ENCODE measurements around the gene TF.
"Not testable (repeated sequence)": the region's sequence is repeated elsewhere in the genome, so short reads cannot be mapped to it uniquely, and the experiment has no call there.

The TF gene

GRCh38 chr3:133769536-133769935 lies 23.3 kb downstream of the TF start:
- no peak for DNase-seq

DNA sequence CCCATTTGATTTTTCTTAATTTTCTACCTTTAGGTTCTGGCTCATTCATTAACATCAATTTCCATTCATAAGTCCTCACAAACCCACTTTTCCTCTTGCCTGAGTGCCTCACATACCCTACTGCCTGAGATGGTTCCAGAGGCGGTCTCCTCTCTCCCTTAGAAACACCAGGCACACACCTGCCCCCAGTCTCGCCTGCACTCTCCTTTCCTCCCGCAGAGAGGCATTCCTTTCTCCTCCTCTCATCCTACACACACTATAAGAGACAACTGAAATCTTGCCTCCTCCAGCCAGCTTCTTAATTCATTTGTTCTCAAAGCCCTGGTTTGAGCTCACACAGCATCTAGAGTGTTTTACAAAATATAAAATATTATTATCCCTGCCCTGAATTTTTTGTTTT lies 27.5 kb downstream of the TF start:
- DNase-seq, result no peak

DNA sequence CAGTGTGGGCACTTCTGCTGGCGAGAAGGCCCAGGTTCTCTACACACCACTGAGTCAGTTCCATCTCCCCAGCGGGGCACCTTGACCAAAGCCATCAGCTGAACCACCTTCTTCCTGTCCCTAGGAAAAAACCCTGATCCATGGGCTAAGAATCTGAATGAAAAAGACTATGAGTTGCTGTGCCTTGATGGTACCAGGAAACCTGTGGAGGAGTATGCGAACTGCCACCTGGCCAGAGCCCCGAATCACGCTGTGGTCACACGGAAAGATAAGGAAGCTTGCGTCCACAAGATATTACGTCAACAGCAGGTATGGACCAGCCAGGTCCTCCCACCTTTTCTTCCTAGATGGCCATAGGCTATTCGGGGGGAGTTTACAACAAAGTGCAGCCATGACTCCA lies 29.1 kb downstream of the TF start:
- no peak for DNase-seq

- DNase-seq, result no peak
Observed at GRCh38 chr3:133775835-133776234, 29.6 kb downstream of the TF start.

DNA sequence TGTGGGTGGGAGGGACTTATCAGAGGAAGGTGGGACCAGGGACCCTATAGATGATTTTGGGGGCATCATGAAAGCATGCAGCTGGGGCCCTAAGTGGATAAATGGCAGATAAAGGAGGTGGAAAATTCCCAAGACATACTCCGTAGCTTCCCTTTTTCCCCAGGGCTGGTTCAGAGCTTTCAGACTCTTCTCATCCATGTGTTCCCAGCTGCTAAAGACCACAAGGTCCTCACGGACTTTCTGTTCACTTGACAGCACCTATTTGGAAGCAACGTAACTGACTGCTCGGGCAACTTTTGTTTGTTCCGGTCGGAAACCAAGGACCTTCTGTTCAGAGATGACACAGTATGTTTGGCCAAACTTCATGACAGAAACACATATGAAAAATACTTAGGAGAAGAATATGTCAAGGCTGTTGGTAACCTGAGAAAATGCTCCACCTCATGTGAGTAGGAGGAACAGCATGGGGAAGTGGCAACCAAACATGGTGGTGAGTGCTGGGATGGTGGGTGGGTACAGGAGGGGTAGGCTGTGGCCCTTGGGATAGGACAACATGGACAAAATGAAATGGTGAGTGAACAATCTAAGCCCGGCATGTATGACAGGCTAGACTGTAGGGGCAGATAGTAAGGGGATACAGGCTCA lies 30.7 kb downstream of the TF start:
- no peak for DNase-seq

GRCh38 chr3:133777807-133778568 lies 31.8 kb downstream of the TF start:
- DNase-seq, result no peak

GRCh38 chr3:133779626-133780203 lies 33.5 kb downstream of the TF start:
- no peak for DNase-seq

DNA sequence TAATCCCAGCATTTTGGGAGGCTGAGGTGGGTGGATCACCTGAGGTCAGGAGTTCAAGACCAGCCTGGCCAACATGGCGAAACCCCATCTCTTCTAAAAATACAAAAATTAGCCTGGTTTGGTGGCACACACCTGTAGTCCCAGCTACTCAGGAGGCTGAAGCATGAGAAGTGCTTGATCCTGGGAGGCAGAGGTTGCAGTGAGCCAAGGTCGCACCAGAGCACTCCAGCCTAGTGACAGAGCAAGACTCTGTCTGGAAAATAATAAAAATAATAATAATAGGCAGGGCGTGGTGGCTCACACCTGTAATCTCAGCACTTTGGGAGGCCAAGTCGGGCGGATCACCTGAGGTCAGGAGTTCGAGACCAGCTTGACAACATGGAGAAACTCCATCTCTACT lies 34.6 kb downstream of the TF start:
- not testable (repeated sequence) for DNase-seq

GRCh38 chr3:133781570-133781969 lies 35.4 kb downstream of the TF start:
- no peak for DNase-seq

DNA sequence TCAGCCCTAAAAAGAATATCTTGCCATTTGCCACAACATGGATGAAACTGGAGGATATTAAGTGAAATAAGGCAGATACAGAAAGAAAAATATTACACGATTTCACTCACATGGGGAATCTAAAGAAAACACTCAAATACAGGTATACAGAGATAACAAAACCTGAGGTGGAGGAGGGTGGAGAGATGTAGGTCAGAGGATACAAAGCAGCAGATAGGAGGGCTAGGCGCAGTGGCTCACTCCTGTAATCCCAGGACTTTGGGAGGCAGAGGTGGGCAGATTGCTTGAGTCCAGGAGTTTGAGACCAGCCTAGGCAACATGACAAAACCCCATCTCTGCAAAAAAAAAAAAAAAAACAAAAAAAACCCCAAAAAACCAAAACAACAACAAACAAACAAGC lies 36.3 kb downstream of the TF start:
- DNase-seq, result no peak

DNA sequence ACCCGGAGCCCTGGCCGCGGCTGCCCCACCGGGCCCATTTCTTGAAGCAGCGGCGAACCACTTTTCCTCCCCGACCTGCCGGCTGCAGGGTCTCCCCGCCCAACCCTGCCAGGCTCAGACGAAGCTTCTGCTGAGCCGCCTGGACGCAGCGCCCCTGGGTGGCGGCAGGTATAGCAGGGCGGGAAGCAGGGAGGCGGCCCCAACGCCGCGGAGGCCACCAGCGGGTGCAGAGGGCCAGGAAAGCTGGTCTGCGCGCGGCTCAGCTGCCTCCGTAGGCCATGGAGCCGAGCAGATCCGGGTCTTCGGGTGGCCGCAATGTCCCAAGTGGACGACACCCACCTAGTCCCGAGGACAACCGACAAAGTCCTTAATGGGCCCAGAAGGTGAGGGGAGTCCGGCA lies 37.6 kb downstream of the TF start:
- DNase-seq, result no peak

DNA sequence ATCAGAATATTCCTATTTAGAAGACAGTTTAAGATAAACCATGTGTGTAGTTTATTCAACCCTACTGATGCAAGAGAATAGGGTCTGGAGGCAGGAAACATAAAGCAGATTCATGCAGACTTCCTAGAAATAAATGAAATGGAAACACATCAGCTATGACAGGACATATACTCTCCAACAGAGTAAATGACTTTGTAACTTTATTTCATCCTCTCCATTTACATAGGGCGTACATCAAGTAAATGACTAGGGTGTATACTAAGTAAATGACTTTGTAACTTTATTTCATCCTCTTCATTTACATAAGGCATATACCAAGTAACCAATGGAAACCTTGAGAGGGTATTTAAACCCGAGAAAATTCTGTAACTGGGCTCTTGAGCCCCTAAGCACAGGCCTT lies 41.8 kb downstream of the TF start:
- DNase-seq, result no peak

GRCh38 chr3:133792171-133792763 lies 46.1 kb downstream of the TF start:
- peak; percentile 43 for DNase-seq

DNA sequence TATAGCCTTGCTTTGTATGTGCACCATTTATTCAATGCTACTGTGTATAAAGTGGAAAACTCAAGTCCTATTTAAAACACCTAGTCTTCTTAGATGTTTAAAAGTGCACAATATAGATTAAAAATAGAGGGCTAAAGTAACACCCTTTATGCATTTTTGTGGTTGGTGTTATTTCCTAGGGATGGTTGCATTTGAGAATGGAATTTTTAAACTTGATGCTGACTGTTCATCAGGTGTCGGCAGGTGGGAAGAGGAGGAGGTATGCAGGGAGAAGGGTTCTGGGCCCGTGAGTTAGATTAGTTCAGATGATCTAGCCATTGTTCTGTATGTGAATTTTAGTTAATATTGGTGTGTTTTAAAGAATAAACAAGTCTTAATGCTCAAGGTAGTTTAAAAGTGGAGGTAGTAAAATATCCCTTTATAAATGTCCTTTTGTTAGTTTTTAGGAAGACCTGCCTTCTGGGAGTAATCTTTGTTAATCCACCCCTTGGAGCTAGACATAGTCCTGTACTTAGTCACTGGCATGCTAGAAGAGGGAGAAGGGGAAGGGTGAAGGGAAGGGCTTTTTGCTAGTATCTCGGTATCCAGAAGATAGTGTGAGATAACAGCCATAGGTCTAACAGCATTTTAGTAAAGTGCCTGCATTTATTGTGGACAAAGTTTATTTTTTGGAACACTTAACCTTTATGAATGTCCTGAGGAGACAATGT lies 51.4 kb downstream of the TF start:
- no peak for DNase-seq

- DNase-seq, result peak; percentile 23
Observed at GRCh38 chr3:133799794-133800585, 53.8 kb downstream of the TF start.

- no peak for DNase-seq
Observed at GRCh38 chr3:133803469-133803868, 57.3 kb downstream of the TF start.

DNA sequence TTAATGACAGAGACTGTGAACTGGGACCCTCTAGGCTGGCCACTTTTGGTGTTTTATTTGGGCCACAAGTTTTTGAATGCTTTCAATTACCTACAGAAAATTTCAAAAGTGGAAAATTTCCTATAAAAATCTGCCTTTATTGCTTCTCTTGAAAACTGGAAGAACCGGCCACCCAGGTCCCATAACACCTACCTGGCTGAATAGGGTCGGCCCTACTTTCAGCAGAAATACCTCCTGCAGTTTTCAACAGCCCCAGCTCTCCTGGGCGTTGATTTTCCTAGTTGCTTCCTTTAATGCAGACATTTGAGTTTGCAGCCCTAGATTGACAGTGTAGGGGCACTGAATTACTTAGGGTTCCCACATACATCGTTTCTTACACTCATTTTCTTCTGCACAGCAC lies 58.7 kb downstream of the TF start:
- DNase-seq, result peak; percentile 10

DNA sequence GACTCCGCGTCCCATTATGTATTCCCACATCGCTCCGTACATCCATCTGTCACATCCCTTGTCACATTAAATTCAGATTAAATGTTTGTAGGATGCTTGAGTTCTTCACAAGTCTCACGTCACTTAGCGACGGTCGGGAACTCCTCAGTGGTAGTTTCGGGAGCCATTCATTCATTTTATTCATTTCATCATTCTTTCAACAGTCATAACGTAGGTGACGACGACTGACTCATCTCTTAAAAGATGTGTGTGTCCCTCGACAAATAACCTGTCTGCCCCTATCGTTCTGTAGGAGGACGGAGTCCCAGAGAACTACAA lies 59.1 kb downstream of the TF start:
- DNase-seq, result no peak

GRCh38 chr3:133805702-133806475 lies 59.7 kb downstream of the TF start, which contains the start of gene SRPRB:
Gene SRPRB (plus strand): TSS chr3:133805815. CDS start chr3:133805849, 34 bp downstream.
- DNase-seq, result peak; percentile 97

DNA sequence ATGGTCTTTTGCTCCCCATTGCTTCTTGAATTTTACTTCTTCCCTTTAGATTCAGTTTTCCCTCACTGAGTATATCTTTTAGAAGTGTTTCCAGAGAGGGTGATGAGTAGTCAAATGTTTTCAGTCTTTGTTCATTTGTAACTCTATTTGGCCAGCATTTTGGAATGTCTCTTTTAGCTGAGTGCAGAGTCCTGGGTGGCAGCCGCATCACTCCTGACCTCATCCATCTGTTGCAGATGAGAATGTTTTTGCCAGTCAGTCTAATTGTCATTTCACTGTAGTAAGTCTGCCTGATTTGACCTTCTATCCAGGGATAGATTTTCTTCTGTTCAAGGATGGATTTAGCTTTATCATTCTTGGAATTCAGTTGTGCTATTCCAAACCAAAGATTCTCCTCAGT lies 66.7 kb downstream of the TF start:
- DNase-seq, result no peak

- DNase-seq, result no peak
Observed at GRCh38 chr3:133815386-133815785, 69.2 kb downstream of the TF start.

GRCh38 chr3:133820129-133820528 lies 73.9 kb downstream of the TF start:
- no peak for DNase-seq

All from eye (tissue), 1 donor.